Measurements from ENCODE around the gene PHACTR3.

DNA sequence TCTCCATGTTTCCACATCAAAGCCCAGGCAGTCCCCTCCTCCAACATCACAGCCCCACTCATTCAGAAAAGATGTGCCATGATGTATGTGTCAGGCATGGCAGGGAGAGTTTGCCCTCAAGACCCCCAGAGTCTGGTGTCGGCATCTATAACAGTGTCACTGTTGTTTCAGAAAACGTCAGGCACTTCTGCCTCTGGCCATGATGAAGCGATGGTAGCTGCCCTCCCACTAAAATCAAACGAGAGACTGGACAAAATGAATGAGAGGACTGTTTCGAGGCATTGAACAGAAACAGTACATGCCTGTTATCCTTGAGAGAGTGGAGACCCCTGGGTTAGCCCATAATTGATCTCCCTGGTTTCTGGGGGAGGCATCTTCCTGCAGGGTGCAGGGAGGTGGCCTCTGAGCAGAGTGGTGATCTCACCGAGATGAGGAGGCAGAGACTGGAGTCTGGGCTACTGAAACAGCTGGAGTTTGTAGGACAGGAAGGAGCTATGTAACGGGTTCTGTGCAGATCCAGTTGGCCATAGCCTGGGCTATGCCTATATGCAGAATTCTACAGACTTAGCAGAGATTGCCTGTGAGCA lies 184.6 kb downstream of the PHACTR3 start:
- TF ChIP-seq, protein P1, sequence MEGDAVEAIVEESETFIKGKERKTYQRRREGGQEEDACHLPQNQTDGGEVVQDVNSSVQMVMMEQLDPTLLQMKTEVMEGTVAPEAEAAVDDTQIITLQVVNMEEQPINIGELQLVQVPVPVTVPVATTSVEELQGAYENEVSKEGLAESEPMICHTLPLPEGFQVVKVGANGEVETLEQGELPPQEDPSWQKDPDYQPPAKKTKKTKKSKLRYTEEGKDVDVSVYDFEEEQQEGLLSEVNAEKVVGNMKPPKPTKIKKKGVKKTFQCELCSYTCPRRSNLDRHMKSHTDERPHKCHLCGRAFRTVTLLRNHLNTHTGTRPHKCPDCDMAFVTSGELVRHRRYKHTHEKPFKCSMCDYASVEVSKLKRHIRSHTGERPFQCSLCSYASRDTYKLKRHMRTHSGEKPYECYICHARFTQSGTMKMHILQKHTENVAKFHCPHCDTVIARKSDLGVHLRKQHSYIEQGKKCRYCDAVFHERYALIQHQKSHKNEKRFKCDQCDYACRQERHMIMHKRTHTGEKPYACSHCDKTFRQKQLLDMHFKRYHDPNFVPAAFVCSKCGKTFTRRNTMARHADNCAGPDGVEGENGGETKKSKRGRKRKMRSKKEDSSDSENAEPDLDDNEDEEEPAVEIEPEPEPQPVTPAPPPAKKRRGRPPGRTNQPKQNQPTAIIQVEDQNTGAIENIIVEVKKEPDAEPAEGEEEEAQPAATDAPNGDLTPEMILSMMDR (conservative IDR thresholded peaks at IDR 0.05 in 1 of 2, IDR thresholded peaks at IDR 0.05 in 1 of 2; ENCODE audit: low read depth in 1 of 2, low read length in 2 of 2): no peak
- no peak for TF ChIP-seq EZH2 (IDR thresholded peaks at IDR 0.05; ENCODE audit: low read length, missing control alignments)
